ENCODE measurements around the gene GATD1. TPM values are rescaled to one million over a fixed set of nuclear protein-coding genes. Genes with fewer than 3 reads are reported as not detected.

The GATD1 gene, protein sequence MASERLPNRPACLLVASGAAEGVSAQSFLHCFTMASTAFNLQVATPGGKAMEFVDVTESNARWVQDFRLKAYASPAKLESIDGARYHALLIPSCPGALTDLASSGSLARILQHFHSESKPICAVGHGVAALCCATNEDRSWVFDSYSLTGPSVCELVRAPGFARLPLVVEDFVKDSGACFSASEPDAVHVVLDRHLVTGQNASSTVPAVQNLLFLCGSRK
- total RNA-seq (2014; rRNA removed; shearing (Covaris generic)), result 19.8 and 23.5 TPM in 2 replicates

DNA sequence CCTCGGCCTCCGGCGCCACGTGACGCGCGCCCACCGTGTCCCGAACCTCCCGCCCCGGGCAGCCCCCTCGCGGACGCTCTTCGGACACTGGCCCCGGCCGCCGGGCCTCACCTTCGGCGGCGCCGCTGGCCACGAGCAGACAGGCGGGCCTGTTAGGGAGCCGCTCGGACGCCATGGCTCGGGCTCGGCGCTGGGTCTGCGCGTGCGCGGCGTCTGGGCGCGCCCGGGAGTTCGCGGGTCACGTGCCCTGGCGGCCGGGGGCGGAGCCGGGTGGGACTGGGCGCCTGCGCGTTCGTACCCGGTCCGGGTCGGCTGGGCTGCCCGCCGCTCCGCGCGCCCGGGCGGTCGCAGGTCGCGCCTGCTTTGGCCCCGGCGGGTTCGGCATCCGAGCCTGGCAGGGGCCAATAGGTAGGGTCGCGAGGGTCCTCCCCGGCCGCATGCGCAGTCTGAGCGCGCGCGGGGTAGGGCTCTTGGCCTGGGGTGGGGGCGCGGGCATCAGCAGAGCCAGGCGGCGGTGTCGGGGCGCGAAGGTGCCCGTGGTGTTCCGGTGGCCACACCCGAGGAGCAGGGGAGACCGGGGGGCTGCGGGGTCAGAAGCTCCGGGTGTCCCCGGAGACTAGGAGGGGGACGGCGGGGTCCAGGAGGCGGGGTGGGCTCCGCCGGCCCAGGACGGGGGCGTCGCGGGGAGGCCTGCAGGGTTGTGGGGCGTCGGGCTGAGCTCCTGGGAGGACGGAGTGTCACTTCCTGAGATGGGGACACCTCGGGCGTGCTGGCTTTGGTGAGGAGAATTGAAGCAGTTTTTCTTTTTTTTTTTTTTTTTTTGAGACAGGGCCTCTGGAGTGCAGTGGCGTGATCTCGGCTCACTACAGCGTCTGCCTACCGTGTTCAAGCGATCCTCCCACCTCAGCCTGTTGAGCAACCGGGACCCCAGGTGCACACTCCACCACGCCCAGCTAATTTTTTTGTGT, at the start of gene GATD1:
GATD1 (minus strand) TSS at position 200 of the 968 bp plus-strand sequence; CDS start at position 175, 25 bp downstream.
- DNase-seq (ENCODE audit: low read depth), result peak; percentile 76

DNA sequence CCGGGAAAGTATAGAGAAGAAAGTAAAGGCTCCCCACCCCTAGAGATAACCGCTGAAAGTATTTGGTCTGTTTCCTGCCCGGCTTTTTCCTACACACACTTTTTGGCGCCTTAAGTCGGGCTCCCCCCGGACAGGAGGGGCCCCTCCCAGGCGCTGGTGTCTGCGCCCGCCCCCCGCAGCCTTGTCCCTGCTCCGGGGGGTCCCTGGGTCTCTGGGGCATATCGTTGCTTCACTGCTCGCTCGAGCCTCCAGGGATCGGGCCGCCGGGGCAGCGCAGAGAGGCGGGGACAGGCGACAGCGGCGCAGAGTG, 49.5 kb upstream of the GATD1 start:
- no peak for DNase-seq (ENCODE audit: low read depth)

DNA sequence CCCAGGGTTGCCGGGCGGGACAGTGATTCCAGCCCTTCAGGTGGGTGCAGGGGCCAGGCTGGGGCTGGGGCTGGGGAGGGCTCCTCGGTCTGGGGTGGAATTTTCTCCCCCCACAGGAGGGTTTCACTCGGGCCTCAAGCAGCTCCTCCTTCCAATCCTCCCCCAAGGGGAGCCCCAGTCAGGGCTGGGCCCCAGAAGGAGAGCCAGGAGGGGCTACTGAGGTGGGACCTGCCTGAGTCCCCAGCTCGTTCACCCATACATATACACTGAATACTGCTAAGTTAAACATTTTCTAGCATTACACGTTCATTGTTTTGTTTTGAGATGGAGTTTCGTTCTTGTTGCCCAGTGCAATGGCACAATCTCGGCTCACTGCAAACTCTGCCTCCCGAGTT, 48.9 kb upstream of the GATD1 start:
- DNase-seq (ENCODE audit: low read depth), result no peak

DNA sequence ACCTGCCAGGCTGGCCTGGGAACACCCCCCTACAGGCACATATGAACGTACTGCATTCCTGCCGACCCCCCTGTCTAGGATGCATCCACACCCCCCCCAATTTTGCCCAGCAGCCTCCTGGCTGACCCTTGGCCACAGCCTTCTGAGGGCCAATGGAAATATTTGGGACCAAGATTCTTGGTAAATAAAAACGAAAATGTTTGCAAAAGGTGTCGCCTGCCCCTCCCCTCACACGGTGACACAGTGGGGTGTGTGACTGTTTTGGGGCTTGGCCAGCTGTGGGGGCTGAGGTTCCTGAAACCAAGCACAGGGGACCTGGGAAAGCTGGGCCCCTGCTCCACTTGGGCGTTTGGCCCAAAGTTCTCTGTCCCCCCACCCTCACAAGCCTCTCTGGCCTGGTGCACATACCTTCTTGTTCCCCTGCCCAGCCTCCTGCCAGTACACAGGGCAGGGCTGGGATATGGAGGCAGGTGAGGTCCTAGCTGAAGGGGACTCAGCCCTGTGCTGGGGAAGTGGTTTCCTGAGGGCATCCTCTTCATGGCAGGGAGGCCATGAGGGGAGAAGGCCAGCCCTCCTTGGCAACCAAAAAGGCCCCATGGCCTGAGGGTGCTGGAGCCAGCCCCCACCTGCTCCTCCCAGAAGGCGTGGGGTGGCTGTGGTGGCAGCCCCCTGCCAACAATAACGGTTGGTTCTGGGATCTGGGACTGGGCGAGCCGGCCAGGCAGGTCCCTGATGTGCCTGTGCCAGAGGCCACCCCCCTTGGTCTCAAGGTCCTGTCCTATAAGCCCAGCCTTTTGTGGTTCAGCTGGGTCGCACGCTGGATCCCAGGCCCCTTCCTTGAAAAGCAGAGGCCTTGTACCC, 48.3 kb upstream of the GATD1 start:
- DNase-seq (ENCODE audit: low read depth), result no peak

DNA sequence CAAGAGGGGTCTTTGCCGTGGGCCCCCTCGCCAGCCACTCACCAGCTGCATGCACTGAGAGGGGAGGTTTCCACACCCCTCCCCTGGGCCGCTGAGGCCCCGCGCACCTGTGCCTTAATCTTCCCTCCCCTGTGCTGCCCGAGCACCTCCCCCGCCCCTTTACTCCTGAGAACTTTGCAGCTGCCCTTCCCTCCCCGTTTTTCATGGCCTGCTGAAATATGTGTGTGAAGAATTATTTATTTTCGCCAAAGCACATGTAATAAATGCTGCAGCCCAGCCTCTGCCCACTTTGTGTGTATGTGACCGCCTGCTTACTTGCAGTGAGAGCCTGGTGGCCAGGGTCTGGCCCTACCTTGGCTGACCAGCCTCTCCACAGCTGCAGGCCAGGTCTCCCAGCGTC, 47.7 kb upstream of the GATD1 start:
- no peak for DNase-seq (ENCODE audit: low read depth)

DNA sequence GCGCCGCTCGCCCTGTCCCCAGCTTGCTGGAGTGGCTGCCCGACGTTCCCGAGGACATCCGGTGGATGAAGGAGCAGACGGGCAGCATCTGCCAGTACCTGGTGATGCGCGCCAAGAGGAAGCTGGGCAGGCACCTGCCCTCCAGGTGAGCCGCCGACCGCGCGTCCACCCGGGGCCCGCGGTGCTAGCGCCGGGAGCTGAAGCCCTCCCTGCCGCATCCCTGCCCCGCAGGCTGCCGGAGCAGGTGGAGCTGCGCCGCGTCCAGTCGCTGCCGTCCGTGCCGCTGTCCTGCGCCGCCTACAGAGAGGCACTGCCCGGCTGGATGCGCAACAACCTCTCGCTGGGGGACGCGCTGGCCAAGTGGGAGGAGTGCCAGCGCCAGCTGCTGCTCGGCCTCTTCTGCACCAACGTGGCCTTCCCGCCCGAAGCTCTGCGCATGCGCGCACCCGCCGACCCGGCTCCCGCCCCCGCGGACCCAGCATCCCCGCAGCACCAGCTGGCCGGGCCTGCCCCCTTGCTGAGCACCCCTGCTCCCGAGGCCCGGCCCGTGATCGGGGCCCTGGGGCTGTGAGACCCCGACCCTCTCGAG, 47.1 kb upstream of the GATD1 start:
- DNase-seq (ENCODE audit: low read depth), result no peak

DNA sequence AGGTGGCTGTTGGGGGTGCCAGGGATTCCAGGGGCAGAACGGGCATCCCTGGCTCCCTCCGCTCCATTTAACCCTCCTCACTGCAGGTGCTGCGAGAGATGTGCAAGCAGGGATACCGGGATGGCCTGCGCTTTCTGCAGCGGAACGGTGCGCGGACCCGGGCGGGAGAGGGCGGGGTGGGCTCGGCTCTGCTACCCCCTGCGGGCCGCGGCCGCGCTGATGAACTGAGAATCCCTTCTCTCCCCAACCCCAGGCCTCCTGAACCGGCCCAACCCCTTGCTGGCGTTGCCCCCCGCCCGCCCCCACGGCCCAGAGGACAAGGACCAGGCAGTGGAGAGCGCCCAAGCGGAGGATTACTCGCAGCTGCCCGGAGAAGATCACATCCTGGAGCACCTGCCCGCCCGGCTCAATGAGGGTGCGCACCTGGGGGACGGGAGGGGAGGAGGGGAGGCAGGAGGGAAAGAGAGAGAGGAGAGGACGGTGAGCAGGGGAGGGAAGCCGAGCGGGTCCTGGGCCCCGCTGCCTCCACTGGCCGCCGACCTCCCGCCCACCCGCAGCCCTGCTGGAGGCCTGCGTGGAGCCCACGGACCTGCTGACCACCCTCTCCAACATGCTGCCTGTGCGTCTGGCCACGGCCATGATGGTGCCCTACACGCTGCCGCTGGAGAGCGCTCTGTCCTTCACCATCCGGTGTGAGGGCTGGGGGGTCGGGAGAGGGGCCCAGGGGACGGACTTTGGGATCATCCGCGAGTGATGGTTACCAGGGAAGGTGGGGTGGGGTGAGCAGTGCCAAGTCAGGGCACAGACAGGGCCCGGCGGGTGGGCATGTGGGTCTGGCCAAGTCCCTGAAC, 46.4 kb upstream of the GATD1 start:
- no peak for DNase-seq (ENCODE audit: low read depth)

DNA sequence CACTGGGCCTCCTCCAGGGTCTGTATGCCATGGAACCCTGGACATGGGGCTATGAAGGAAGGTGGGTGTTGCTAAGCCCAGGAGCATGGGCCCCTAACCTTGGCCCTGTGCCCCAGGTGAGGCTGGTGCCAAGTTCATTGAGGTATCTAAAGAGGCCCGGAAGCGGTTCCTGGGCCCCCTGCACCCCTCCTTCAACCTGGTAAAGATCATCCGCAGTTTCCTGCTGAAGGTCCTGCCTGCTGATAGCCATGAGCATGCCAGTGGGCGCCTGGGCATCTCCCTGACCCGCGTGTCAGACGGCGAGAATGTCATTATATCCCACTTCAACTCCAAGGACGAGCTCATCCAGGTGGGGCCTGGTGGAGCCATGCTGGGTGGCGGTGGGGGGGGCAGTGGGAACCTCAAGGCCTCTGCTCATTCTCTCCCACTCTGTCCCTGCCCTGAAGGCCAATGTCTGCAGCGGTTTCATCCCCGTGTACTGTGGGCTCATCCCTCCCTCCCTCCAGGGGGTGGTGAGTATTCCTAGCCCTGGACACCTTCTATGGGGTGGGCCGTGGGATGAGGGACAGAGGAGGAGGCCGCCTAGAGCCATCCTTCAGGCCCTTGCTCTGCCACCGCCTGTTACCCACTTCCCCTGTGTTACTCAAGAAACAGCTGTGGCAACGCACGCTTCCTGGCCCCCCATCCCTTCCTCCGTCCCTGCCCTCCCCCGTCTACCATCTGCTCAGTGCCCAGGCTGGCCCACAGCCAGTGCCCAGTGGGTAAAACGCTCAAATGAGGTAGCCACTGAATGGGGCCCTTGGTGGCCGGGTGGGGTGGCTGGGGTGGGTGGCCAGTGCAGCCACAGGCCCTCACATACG, 44.5 kb upstream of the GATD1 start:
- DNase-seq (ENCODE audit: low read depth), result peak; percentile 41

DNA sequence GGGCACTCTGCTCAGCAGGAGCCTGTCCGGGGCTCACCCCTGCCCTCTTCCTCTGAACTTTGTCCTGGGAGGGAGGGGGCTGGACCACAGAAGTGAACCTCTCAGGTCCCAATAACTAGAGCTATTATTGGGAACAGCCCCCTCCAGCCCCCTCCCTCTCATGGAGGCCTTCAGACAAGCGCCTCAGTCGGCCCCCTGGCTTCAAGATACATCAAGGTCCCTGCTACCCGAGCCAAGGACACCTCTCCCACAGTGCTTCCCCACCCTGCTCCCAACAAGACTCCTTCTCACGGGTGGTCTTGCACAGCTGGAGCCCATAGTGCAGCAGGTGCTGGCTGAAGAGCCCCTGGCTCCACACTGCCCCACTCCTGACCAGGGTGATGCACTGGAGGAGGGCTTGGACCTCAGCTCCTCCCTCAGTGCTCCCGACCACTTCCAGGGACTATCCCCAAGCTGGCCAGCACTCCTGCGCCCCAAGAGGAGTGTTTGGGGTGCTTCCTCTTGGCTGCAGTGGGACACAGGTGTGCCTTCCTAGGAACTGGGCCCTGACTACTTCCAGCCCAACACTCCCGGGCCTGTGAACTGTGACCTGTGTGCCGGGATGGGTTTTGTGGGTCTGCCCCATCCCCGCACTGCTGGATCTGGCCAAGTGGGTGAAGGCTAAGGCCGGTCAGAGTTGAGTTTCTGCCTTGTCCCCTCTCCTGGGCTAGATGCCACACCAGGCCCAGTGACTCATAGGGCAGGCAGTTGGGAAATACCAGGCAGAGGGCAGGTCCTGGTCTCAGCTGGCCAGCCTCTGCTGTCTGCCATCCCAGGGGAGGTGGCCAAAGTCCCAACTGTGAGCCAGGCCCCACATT, 43.6 kb upstream of the GATD1 start:
- DNase-seq (ENCODE audit: low read depth), result peak; percentile 83

DNA sequence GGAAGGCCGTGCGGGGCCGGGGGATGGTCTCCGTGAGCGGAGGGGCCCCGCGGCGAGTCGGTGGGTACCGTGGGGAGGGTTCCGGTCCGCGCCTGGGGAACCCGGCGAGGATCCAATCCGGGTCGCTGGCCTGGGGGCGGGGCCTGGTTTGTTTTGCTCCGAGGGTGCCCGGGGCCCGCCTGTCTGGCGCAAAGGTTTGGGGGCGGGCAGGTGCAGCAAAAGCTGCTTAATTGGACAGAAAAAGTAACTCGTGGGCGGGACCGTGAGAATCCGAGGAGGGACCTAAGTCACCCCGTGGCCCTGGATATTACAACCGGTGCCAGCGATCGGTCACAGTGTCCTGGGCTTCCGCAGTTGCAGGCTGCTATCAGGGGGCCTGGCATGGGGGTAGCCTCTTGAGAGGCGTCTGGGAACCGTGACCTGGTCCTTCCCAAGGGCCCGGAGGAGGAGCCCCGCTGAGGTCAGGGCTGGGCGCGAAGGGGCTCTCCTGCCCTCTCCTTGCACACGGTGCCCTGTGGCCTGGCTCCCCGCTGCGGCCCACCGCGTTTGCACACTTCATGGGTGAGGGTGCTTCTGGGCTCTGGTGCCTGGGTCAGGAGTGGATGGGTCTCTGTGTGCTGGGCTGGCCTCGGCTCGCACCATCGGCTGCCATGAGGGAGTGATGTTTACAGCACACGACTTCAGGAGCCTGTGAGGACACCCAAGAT, 42.8 kb upstream of the GATD1 start:
- DNase-seq (ENCODE audit: low read depth), result peak; percentile 77

DNA sequence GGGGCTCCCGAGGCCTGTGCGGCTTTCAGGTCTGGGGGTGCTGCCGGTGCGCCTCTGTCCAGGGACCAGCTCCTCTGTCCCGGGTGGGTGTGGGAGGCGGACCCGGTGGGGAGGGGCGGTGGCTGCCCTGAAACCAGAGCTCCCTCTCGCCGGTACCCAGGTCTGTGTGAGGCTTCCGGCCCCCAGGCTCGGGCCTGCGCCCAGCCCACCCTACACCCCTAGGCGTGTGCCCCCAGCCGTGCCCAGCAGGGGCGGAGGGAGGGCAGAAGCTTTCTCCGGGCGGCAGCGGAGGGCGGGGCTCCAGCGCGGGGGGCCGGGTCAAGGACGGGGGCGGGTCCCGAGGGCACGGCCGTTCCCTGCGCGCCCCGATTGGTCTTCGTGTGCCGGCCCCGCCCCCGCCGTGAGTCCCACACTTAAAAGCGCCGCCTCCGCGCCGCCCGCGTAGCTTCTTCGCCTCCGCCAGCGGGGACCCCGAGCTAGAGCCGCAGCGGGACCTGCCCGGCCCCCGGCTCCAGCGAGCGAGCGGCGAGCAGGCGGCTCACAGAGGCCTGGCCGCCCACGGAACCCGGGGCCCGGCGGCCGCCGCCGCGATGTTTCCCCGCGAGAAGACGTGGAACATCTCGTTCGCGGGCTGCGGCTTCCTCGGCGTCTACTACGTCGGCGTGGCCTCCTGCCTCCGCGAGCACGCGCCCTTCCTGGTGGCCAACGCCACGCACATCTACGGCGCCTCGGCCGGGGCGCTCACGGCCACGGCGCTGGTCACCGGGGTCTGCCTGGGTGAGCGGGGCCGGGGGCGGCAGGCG, 42.0 kb upstream of the GATD1 start:
- DNase-seq (ENCODE audit: low read depth), result peak; percentile 81

DNA sequence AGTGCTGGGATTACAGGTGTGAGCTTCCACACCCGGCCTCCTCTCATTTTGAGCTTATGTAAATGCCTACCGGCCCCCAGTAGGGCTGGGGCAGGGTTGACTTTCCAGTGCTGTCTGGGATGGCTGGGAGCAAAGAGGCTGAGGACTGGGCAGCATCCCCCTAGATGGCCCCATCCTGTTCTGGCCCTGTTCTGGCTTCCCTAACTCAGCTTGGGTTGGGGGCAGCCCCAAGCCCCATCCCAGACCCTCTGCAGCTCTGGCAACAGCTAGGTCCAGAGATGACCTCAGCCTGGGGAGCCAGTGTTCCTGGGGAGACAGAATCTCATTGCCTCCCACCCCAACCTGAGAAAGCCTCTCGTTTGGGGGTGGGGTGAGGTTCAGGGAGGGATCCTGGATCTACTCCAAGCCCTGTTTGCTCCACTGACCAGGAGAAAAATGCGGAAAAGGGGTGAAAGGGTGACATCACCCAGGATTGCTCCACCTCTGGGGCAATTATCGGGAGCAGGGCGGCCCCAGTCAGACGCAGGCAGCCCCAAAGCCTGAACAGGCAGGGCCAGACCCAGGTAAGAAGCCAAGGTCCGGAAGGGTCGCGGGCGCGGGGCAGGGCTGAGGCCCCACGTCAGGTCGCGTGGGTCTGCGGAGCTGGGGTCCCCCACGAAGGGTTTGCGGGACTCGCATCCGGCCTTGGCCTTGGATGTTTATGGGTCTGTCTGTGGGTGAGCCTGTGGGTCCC, 41.3 kb upstream of the GATD1 start, which contains the start of gene PNPLA2:
PNPLA2 (plus strand) TSS at position 519 of the 733 bp plus-strand sequence. CDS start 805 bp downstream, outside the sequence.
- no peak for DNase-seq (ENCODE audit: low read depth)

DNA sequence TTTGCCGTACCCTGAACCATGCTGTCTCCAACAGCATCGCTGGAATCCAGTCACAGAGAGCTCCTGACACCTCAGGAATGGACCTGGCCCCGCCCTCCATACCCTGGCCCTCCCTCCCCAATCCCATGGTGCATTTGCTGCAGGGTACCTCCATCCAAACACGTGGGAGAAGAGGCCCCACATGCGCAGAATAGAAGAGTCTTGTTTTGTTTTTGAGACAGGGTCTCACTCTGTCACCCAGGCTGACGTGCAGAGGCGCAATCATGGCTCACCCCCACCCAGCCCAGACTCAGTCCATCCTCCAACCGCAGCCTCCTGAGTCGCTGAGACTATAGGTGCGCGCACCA, 39.1 kb upstream of the GATD1 start:
- DNase-seq (ENCODE audit: low read depth), result no peak

DNA sequence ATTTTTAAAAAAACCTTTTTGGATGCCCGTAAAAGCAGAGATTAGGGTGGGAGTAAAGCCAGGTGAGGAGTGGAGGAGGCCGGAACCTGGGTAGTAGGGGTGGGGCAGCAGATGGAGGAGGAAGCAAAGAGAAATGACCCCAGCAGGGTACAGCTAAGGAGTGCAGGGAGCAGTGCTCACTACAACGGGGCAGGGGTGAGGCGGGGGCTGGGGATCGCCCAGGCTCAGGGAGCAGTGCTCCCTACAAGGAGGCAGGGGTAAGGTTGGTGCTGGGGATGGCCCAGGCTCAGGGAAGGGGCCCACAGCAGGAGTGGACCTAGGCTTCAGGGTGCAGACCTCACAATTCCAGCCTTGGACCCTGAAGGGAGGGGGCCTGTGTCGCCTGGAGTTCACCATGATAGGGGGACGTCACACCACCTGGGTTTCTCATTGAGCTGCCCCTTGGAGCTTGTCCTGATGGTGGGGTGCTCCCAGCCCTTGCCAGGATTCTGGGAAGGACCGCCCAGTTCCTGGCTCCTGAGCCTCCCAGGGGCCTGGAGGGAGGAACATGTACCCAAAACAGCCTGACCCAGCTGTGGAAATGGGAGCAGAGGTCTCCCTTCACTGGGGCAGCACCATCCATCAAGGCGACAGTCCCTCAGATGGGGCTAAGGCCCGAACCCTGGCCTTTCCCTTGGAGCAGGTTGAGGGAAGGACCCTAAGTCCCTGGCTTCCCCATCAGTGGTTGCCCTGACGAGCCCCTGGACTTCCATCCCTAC, 38.6 kb upstream of the GATD1 start:
- no peak for DNase-seq (ENCODE audit: low read depth)

DNA sequence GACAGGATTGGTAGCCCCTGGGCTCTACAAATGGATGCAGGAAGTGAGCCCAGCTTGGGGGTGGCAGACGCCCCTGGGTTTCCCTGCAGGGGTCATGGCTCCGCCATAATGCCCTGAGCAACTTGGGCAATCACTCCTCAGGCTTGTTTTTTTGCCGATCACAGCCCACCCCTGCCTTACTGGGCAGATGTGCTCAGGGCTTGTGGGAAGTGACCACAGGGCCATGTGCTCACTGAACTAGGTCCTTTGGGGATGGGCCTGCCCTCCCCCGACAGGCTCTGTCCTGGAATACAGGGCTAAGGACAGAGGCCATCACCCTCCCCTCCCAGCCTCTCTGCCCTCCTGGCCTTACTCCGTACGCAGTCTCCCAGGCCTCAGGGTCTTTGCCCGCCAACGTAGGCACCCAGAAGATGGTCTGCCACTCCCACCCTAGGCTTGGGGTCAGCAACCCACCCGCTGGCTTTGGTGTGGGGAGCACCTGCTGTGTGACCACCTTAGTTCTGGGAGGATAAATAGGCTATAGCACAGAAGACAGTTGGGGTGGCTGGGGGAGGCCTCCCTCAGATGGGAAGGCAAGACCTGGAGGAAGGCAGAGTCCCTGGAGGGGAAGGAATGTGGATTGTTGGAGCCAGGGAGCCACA, 36.3 kb upstream of the GATD1 start:
- no peak for DNase-seq (ENCODE audit: low read depth)

All from RPMI7951 (cell line).